ENCODE measurements around the gene LSP1. TPM values are rescaled to one million over a fixed set of nuclear protein-coding genes. Genes with fewer than 3 reads are reported as not detected.

LSP1 gene
- total and polyA plus RNA-seq, 2 of the 8 experiments (the other 6 are each of a cell fraction or from before 2014, with no cell fraction given): 0.03 TPM; not detected in 1

DNA sequence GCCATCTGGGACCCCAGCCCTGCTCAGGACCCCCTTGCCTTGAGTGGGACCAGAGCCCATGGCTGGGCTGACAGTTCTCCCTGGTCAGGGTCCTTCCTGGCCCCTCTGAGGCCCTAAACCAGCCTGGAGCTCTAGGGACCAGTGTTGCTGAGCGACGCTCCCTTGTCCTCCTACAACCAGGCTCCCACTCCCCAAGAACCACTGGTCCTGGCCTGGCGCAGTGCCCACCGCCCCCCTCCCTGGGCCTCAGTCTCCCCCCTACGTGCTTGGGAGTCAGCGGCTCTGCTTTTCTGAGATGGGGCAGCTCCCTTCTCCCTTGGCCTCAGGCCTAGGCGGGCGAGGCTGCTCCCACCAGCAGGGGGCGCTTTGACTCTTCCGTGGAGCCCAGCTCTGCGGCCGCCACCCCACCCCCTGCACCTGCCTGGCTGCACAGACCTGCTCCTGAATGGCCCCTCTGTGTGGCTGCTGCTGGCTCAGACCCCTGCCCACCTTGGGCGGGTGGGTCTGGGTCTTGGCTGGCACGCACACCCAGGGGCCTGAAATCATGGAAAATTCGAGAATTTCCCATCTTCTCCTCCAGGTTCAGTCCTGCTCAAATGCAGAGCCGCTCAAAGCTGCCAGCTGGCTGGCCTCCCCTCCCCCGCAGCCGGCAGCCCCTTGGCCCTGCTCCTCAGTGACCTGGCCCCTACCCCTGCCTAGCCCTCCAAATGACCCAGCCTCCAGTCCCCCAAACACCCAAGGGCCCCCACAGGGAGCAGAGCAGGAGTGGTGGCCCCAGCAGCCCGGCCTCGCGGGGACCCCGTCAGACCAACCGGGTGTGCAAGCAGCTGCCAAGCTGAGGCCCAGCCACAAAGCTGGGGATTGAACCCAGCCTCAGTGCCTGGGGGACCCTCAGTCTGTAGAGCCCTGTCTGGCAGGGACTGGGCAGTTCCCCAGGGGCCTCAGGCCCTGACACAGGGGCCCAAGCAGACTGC, 29.7 kb downstream of the LSP1 start:
- H3K4me1 ChIP-seq (replicated peaks in 1 of 4; ENCODE audit: control insufficient read depth in 3 of 4, insufficient read depth in 4 of 4, low read length in 3 of 4): peaks cover 0 to 5% (median 2%) of the 10 kb centered on the region in 4 experiments; a peak in 3 of 7 replicates
- no peak overlapping the region for H3K23ac ChIP-seq (ENCODE audit: insufficient read length)
- ChIA-PET POLR2A (ENCODE audit: partially characterized antibody) (no interaction called here), CTCF (ENCODE audit: partially characterized antibody) (interaction anchor here (0.6 to 4.8 kb wide), 57 partner anchors 9 to 888 kb away, joined by 3 to 170 read pairs (median 5); partner anchors contain the start of genes H19, LSP1, PRR33 and SYT8)
- no peak overlapping the region for H4K5ac ChIP-seq (ENCODE audit: insufficient read length, low read depth, low read length)
- no peak overlapping the region for H2AK5ac ChIP-seq (ENCODE audit: low read depth, low read length)
- H2BK20ac ChIP-seq (ENCODE audit: low read length): no peak overlapping the region
- H3K79me1 ChIP-seq (ENCODE audit: low read depth, low read length): no peaks in the 10 kb centered on the region
- peak; percentile 54 to 94 for DNase-seq (ENCODE audit: low read depth in 1 of 2, low spot score in 2 of 2)
- no peak overlapping the region for H2AFZ ChIP-seq (ENCODE audit: low read length)
- no peaks in the 10 kb centered on the region; a peak in 1 of 7 replicates for H3K27me3 ChIP-seq (replicated peaks in 1 of 4; ENCODE audit: control insufficient read depth in 3 of 4, extremely low read depth in 1 of 4, insufficient read depth in 3 of 4, low read length in 3 of 4)
- H3K79me2 ChIP-seq (ENCODE audit: control insufficient read depth in 1 of 2, insufficient read depth in 2 of 2, low read length in 2 of 2): no peaks in the 10 kb centered on the region
- no peak overlapping the region for H3K18ac ChIP-seq (ENCODE audit: extremely low read depth, low read length)
- FAIRE-seq: no peak
- H3K9ac ChIP-seq (replicated peaks in 1 of 4; ENCODE audit: extremely low read depth in 1 of 4, low read depth in 3 of 4, low read length in 3 of 4): no peak overlapping the region
- no peaks in the 10 kb centered on the region for H4K20me1 ChIP-seq (replicated peaks in 1 of 2; ENCODE audit: control insufficient read depth in 1 of 2, insufficient read depth in 2 of 2, low read length in 2 of 2)
- H2BK12ac ChIP-seq (ENCODE audit: low read depth, low read length): peak overlapping the region; percentile 75; the same call in 1 of the 2 replicates
- no peak overlapping the region for H3K56ac ChIP-seq (replicated peaks; ENCODE audit: insufficient read length, low read depth, low read length)
- H3K14ac ChIP-seq (ENCODE audit: insufficient read length): no peak overlapping the region
- H3K9me3 ChIP-seq (ENCODE audit: insufficient read depth in 2 of 2, low read depth in 1 of 2, low read length in 1 of 2): no peaks in the 10 kb centered on the region
- H2BK120ac ChIP-seq (replicated peaks; ENCODE audit: low read depth, low read length): no peak overlapping the region
- H3K27ac ChIP-seq (ENCODE audit: low read depth, low read length): no peak overlapping the region
- H3K23me2 ChIP-seq (ENCODE audit: low read depth, low read length): peaks cover 16% of the 10 kb centered on the region; the same call in 1 of the 2 replicates
- H2BK5ac ChIP-seq (ENCODE audit: low read depth, low read length): no peak overlapping the region
- H4K8ac ChIP-seq (ENCODE audit: extremely low read depth, insufficient read depth, low read length): no peak overlapping the region; the same call in 1 of the 2 replicates
- H3K4ac ChIP-seq (replicated peaks; ENCODE audit: insufficient read length, low read depth, low read length): no peak overlapping the region
- 30% methylated on average over 11 of the region's 23 CpGs; no CpG with 5 or more reads in 1 of the 2 experiments for WGBS, 2 experiments (ENCODE audit: extremely low coverage in 1 of 2, insufficient coverage in 1 of 2, insufficient read length in 1 of 2, insufficient replicate concordance in 2 of 2, low coverage in 1 of 2, low lambda C conversion rate in 2 of 2, missing lambda C conversion rate in 1 of 2)
- H2BK15ac ChIP-seq (ENCODE audit: low read length): peak overlapping the region; percentile 72; the same call in 1 of the 2 replicates
- 0 out of 4 replicates have a peak overlapping the region, but pooled peaks of 1 of the 2 experiments have one; percentile 33 for H3K4me2 ChIP-seq (ENCODE audit: insufficient read depth in 1 of 2, low read depth in 2 of 2, low read length in 2 of 2)
- H3K4me3 ChIP-seq (ENCODE audit: extremely low read depth in 1 of 4, insufficient read depth in 2 of 4, low read depth in 3 of 4, low read length in 4 of 4): no peak overlapping the region
- H4K91ac ChIP-seq (replicated peaks; ENCODE audit: insufficient read length, low read length): no peak overlapping the region
- H3K36me3 ChIP-seq (ENCODE audit: control insufficient read depth in 2 of 4, insufficient read depth in 4 of 4, low read length in 3 of 4): no peaks in the 10 kb centered on the region
- no peak for TF ChIP-seq KDM1A (IDR thresholded peaks at IDR 0.05; ENCODE audit: borderline replicate concordance, low read length)
- 0 out of 2 replicates have a peak, but pooled peaks have one; percentile 7 for TF ChIP-seq TEAD4 (IDR thresholded peaks at IDR 0.05; ENCODE audit: low read depth, low read length)
- 0 out of 2 replicates have a peak, but pooled peaks have one; percentile 38 for TF ChIP-seq TCF12 (IDR thresholded peaks at IDR 0.05; ENCODE audit: low read depth, low read length)
- TF ChIP-seq HDAC6 (IDR thresholded peaks at IDR 0.05; ENCODE audit: low read depth, low read length): no peak
- TF ChIP-seq GABPA (IDR thresholded peaks at IDR 0.05; ENCODE audit: borderline replicate concordance, insufficient read depth, low read length): peak; percentile 76; the same call in 1 of the 2 replicates
- 0 out of 2 replicates have a peak, but pooled peaks have one; percentile 30 for TF ChIP-seq CREB1 (IDR thresholded peaks at IDR 0.05)
- TF ChIP-seq RAD21 (IDR thresholded peaks at IDR 0.05 in 1 of 2, conservative IDR thresholded peaks at IDR 0.05 in 1 of 2; ENCODE audit: low read depth in 2 of 2, low read length in 2 of 2): peak; percentile 89 to 94
- TF ChIP-seq, protein P1, sequence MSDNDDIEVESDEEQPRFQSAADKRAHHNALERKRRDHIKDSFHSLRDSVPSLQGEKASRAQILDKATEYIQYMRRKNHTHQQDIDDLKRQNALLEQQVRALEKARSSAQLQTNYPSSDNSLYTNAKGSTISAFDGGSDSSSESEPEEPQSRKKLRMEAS (IDR thresholded peaks at IDR 0.05): peak; percentile 52; the same call in 1 of the 2 replicates

All from H1 (cell line).